Smooth muscle cell of the brain vasculature (primary cell): ENCODE results near the gene RRP15.

Experiments
- DNase-seq: peaks from one replicate; pipeline ENCODE4 v3.0.0-alpha.2; 2012; ENCODE audit warnings: low read depth, low spot score

Gene RRP15

GRCh38 chr1:218362418-218363076 lies 77.5 kb downstream of the RRP15 start:
- DNase-seq, result no peak

DNA sequence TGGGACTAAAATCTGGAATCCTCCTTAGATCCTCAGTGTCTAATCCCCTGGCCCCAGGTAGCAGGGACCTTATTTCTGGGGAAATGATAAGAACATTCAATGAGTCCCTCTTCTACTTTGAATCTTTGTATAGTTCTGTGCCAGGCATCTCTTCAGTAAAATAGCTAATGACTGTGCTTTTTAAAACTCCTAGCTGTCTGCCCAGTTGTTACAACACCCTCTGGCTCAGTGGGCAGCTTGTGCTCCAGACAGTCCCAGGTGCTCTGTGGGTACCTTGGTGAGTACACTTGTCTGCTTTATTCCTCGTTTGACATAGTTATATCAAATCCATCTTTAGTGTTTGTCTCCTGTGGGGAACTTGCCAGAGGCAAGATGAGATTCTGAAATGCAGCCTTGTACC lies 78.0 kb downstream of the RRP15 start:
- no peak for DNase-seq

- no peak for DNase-seq
Observed at GRCh38 chr1:218364028-218364710, 79.1 kb downstream of the RRP15 start.

- no peak for DNase-seq
Observed at GRCh38 chr1:218365226-218365999, 80.3 kb downstream of the RRP15 start.

GRCh38 chr1:218366322-218367052 lies 81.4 kb downstream of the RRP15 start:
- no peak for DNase-seq

- no peak for DNase-seq
Observed at GRCh38 chr1:218367118-218367517, 82.0 kb downstream of the RRP15 start.

GRCh38 chr1:218368686-218369085 lies 83.6 kb downstream of the RRP15 start:
- DNase-seq, result no peak

- no peak for DNase-seq
Observed at GRCh38 chr1:218369688-218370511, 84.8 kb downstream of the RRP15 start.

- DNase-seq, result no peak
Observed at GRCh38 chr1:218371927-218372672, 87.0 kb downstream of the RRP15 start.

DNA sequence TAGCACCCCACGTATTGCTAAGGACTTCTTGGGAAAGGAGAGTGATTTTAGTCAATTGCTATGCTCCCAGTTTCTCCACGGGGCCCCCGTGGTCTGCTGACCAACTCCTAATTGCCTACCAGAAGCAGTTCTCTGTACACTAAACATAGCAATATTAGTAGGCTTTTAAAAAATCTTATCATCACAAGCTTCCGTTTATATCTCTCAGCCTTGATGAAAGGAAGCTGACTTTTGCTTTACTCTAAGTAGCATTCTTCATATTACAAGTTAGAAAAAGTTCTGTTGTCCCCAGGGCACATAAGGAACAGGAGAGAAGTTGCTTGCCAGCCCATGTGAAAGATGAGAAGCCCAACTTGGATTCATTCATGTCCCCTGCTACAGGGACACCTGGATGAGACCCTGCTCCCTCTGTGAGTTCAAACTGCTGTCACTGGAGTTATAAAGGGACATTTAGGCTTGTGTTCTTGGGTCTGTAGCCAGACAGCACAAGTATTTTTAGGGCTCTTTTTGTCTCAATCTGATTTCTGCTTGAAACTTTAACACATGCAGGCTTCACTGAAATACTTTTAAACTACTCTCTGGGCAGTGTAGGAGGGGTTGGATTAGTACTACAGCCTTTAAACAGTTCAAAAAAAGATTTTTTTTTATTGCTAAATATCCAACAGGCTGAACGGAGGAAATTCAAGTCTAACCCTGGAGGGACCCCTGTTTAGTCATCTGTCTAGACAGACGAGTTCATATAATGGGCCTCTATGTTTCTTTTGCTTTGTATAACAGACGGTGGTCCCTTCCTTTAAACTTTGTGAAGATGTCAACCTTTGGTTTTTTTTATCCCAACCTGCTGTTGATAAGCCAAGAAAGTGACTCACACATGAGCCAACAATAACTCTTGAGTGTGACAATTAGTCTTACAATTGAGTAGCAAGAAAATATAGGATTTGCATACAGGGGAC lies 89.6 kb downstream of the RRP15 start:
- no peak for DNase-seq

DNA sequence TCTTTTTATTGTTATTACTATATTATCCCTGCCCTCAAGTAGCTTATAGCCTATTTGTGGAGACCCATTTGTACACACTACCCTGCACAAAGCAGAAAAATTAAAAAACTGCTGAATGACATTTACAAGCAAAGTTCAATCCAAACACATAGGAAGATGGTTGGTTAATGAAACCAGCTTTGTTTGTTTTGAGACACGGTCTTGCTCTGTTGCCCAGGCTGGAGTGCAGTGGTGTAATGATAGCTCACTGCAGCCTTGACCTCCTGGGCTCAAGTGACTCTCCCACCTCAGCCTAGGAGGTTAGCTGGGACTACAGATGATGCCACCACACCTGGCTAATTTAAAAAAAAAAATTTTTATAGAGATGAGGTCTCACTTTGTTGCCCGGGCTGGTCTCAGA lies 91.6 kb downstream of the RRP15 start:
- no peak for DNase-seq

GRCh38 chr1:218377143-218377660 lies 92.1 kb downstream of the RRP15 start:
- peak; percentile 65 for DNase-seq

DNA sequence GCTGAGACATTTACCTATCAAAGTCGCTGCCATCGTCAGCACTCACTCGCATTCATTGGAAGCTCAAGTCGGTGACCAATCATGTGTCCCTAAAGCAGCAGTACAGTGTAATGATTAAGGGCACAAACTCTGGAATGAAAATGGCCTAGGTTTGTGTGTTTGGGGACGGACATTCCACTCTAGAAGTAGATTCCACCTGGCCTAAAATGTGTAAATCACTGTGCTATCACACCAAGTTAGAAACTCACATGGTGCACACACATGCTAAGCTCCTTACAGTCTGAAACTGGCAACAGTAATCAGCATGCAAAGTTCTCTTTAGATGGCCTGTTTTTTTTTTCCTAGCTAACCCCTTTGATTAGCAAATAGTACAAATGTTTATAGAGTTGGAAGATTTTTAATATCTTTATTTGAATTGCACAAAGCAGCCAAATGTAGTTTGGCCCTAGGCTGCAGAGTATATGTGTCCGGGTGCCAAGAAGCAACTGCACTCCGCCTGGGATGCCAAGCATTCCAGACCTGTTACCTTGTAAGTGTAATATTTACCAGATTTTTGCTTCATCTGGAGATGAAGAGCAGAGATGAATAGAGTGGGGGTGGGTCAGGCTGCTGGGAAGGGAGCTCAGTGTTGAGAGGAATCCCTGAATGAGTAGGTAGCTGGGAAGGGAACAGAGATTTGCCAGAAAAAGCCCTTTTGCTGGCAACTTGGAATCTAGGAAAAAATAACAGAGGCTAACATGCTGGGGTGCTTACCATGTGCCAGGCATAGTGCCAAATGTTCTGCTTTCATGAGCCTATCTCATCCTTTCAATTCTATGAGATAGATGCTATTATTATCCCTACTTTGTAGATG lies 95.3 kb downstream of the RRP15 start:
- DNase-seq, result peak; percentile 51

DNA sequence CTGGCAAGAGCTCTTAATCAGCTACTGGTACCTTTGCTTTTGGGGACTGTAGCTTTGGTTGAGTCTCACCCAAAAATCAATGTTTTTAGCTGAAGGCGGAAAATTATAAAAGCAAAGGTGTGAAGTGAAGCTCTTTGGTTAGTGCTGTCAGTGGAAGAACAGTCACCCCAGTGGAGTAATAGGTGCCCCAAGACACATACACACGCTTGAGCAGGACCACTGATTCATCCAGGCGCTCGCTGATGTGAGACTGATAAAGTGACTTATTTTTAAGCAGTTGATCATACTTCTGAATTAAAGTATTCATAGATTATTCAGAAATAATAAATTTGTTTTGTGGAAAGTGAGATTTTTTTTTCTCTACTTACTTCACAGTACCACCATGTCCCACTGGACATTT lies 97.2 kb downstream of the RRP15 start:
- no peak for DNase-seq

DNA sequence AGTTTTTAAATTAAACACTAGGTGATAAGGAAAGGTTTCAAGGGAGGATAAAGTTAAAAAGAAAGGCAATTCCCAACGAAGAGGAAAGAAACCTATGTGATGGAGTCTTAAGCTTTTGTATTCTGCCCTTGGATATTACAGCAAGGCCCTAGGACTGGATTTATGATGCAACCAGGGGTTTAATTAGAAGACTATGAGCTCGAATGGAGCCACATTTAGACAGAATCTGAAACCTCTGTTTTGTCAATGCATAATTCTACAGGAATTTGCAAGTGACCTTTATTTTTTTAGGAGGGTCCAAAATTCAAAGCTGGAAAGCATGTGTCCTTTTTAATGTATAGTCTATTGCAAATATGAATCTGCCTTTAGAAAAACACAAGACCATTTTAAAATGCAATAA lies 98.0 kb downstream of the RRP15 start:
- no peak for DNase-seq

- no peak for DNase-seq
Observed at GRCh38 chr1:218383681-218384080, 98.6 kb downstream of the RRP15 start.

- DNase-seq, result no peak
Observed at GRCh38 chr1:218384581-218384993, 99.5 kb downstream of the RRP15 start.
